ENCODE measurements around the gene ANK2.
A peak's percentile ranks its signal among the peaks of the same experiment; 100 is the strongest.

The ANK2 gene

GRCh38 chr4:113049421-113050370 is at the start of gene ANK2:
Gene ANK2 (plus strand): TSS chr4:113049653. CDS start chr4:113049729, 76 bp downstream.
- peak; percentile 57 for DNase-seq

GRCh38 chr4:113003841-113004240 is 45.6 kb upstream of the ANK2 start:
- no peak for DNase-seq

GRCh38 chr4:113004655-113005054 is 44.8 kb upstream of the ANK2 start:
- no peak for DNase-seq

GRCh38 chr4:113006632-113007031 is 42.8 kb upstream of the ANK2 start:
- DNase-seq, result no peak

- no peak for DNase-seq
Observed at GRCh38 chr4:113007151-113007550, 42.3 kb upstream of the ANK2 start.

GRCh38 chr4:113008135-113008534 is 41.3 kb upstream of the ANK2 start:
- no peak for DNase-seq

GRCh38 chr4:113008716-113009115 is 40.7 kb upstream of the ANK2 start:
- no peak for DNase-seq

GRCh38 chr4:113009461-113009860 is 40.0 kb upstream of the ANK2 start:
- no peak for DNase-seq

- no peak for DNase-seq
Observed at GRCh38 chr4:113012122-113012725, 37.2 kb upstream of the ANK2 start.

GRCh38 chr4:113012786-113013185 is 36.7 kb upstream of the ANK2 start:
- no peak for DNase-seq

- DNase-seq, result no peak
Observed at GRCh38 chr4:113013751-113014150, 35.7 kb upstream of the ANK2 start.

- DNase-seq, result no peak
Observed at GRCh38 chr4:113016377-113016776, 33.1 kb upstream of the ANK2 start.

- DNase-seq, result peak; percentile 61
Observed at GRCh38 chr4:113020966-113021365, 28.5 kb upstream of the ANK2 start.

- no peak for DNase-seq
Observed at GRCh38 chr4:113024388-113024787, 25.1 kb upstream of the ANK2 start.

- DNase-seq, result no peak
Observed at GRCh38 chr4:113025416-113025815, 24.0 kb upstream of the ANK2 start.

- DNase-seq, result no peak
Observed at GRCh38 chr4:113026556-113026955, 22.9 kb upstream of the ANK2 start.

GRCh38 chr4:113028074-113028473 is 21.4 kb upstream of the ANK2 start:
- no peak for DNase-seq

- no peak for DNase-seq
Observed at GRCh38 chr4:113031212-113031611, 18.2 kb upstream of the ANK2 start.

GRCh38 chr4:113040793-113041192 is 8.7 kb upstream of the ANK2 start:
- no peak for DNase-seq

GRCh38 chr4:113042502-113042901 is 7.0 kb upstream of the ANK2 start:
- no peak for DNase-seq

- no peak for DNase-seq
Observed at GRCh38 chr4:113043591-113043990, 5.9 kb upstream of the ANK2 start.

GRCh38 chr4:113050371-113050755 is 910 bp downstream of the ANK2 start:
- peak; percentile 42 for DNase-seq

GRCh38 chr4:113050837-113051236 is 1.4 kb downstream of the ANK2 start:
- DNase-seq, result no peak

- no peak for DNase-seq
Observed at GRCh38 chr4:113051361-113051760, 1.9 kb downstream of the ANK2 start.

All from midbrain (tissue), 1 donor.